NCI-H748 (cell line): ENCODE measurements around the gene TEC.
"Not testable (repeated sequence)": the region's sequence is repeated elsewhere in the genome, so short reads cannot be mapped to it uniquely, and the experiment has no call there.

Experiments used
- DNase-seq: peaks from one replicate; lab custom pipeline; 2025; ENCODE audit not compliant: unreplicated experiment; lab: John Stamatoyannopoulos, UW

The TEC gene

GRCh38 chr4:48243429-48243828 lies 26.2 kb downstream of the TEC start:
- no peak for DNase-seq

- DNase-seq, result no peak
Observed at GRCh38 chr4:48242511-48243195, 27.0 kb downstream of the TEC start.

DNA sequence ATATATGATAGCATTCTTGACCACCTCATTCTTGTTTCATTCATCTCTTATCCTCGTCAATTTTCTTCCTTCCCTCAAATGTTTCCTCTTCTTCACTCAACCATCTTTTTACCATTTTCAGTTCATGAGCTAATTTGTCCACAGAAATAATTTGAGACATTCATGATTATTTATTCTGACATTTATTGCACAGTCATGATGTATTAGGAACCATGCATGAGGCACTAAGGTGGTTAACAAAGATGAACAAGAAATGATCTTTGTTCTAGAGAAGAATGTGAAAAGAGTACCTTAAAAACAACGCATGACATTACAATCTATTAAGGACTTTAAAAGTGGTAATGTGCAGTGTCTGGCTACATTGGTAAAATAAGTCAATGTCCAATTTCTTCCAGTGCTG lies 27.9 kb downstream of the TEC start:
- no peak for DNase-seq

- no peak for DNase-seq
Observed at GRCh38 chr4:48237996-48238645, 31.5 kb downstream of the TEC start.

DNA sequence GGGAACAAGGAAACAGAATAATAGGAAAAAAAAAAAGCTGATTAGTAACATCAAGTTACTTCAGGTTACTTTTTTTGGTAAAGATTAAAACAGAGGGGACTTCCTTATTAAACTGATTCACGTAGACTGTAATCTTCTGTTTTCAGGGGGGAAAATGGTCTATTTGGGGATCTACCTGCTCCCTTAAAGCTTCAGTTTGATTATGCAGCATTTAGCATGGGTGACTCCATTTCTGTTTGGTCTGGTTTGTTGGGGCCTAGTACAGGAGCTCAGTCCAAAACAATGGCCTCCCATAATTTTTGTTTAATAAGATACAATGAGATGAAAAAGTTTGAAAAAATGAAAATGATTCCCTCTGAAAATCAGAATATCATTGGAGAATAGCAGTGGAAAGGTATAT lies 34.6 kb downstream of the TEC start:
- DNase-seq, result no peak

DNA sequence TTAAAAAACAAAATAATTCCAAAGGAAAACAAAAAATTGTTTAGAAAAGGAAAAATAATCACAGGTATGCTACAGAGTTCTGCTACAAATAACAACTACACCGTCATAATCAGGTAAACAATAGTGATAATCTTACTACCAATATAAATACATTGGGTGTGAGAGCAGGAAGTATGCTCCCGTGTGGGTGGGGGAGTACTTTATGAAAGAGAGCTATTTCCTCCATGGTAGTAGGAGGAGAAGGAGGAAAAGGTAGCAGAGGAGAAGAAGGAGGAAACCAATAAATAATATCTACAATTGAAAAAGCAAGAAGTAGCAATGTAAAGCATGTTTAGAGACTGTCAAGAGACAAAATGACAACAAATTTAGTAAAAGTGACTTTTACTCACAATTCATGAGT lies 35.1 kb downstream of the TEC start:
- no peak for DNase-seq

DNA sequence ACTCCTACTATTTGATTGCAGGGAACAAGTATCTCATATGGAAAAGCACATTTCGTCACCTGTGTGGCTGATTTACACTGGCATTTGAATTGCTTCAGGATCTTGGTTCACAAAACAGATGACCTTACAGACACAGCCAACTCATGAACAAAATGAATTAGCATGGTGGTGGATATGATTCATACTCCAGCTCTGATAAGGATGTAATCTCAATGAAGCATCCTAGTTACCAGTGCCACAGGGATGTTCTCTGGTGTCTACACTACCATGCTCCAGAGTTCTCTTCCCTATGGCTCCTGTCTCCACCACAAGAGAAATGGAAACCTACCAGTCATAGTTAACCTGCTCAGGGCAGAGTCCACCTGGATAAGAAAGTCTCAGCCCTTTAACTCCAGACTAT lies 40.7 kb downstream of the TEC start:
- no peak for DNase-seq

DNA sequence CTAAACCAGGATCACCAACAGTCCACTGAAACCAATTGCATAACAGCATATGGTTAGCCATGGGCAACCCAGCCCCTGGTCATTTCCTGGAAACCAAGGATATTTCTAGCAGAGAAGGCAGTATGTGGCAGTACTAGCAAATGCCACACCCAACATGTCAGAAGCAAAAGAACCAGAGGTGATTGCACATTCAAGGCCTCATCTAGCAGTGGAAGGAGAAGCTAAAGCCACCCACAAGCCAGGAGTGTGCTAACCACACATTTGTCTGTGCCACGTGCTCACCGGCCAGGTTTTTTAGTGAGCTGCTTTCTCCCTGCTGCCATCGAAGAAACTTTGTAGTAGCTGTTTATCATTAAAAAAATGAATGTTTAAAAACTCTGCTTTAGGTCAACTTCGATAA lies 42.0 kb downstream of the TEC start:
- DNase-seq, result no peak

DNA sequence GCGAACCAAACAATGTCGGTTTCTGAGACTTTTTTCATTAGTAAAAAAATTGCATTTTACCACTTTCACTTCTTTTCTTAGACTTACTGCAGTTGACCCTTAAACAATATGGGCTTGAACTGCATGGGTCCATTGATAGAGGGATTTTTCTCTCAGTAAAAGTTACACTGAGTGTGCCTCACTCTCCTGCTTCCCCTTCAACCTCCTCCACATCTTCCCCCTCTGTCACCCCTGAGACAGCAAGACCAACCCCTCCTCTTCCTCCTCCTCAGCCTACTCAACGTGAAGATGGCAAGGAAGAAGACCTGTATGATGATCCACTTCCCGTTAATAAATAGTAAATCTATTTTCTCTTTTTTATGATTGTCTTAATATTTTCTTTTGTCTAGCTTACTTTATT lies 43.4 kb downstream of the TEC start:
- no peak for DNase-seq

- DNase-seq, result no peak
Observed at GRCh38 chr4:48225368-48226141, 44.1 kb downstream of the TEC start.

DNA sequence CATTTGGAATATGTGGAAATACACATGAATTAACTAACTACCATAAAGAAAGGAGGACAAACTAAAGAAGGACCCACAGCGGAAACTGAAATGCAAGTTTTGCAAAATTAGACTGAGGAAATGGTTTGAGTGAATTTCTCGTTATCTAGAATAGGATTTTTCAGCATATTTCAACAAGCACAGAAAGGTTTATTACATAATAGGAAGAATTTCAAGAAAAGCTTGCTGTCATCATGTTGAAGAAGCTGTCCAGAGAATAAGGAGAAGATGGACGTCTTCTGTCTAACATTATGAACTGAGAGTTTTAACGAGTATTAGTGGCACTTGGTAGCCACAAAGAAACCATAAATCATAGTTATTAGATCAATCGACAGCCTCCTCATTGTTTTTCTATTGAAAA lies 45.0 kb downstream of the TEC start:
- no peak for DNase-seq

- DNase-seq, result no peak
Observed at GRCh38 chr4:48223633-48224295, 45.9 kb downstream of the TEC start.

DNA sequence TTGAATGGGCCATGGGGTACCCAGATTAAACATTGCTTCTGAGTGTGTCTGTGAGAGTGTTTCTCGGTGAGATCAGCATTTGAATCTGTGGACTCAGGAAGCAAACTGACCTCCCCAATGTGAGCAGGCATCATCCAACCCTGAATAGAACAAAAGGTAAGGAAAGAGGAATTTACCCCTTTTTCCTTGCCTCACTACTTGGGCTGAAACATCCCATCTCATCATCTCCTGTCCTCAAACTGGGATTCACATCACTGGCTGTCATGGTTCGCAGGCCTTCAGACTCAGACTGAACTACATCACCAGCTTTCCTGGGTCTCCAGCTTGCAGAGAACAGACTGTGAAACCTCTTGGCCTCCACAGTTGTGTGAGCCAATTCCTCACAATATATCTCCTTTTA lies 47.1 kb downstream of the TEC start:
- DNase-seq, result no peak

DNA sequence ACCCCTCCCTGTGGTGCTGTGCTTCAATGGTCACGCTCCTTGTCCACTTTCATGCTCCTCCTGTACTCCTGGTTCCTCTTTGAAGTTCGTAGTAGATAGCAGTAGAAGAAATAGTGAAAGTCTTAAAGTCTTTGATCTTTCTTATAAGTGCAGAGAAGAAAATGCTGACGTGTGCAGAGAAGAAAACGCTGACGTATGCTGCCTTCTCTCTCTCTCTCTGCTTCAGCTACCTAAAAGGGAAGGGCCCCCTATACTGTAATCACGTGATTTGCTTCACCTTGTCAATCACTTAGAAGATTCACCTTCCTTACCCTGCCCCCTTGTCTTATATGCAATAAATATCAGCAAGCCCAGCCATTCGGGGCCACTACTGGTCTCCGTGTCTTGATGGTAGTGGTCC lies 50.2 kb downstream of the TEC start:
- not testable (repeated sequence) for DNase-seq

GRCh38 chr4:48216563-48216962 lies 53.1 kb downstream of the TEC start:
- no peak for DNase-seq

- no peak for DNase-seq
Observed at GRCh38 chr4:48215977-48216376, 53.7 kb downstream of the TEC start.

GRCh38 chr4:48212165-48212564 lies 57.5 kb downstream of the TEC start:
- no peak for DNase-seq

GRCh38 chr4:48210966-48211328 lies 58.7 kb downstream of the TEC start:
- no peak for DNase-seq

- no peak for DNase-seq
Observed at GRCh38 chr4:48205626-48206025, 64.0 kb downstream of the TEC start.

DNA sequence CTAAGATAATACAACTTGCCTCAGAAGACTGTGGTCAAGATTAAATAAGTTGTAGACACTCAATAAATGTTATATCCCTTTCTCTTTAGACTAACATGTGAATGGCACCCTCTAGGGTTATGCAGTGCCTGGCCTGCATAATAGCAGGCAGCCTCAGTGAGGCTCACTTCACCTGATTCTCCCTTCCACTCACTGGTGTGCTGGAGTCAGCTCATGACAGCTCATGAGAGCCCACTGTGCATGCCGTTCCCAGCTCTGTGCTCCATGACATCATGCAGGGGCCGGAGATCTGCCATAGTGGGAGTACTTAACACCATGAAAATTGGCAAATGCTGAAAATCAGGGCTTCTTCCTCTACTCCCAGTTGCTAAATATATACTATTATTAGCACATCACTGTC lies 64.5 kb downstream of the TEC start:
- no peak for DNase-seq

DNA sequence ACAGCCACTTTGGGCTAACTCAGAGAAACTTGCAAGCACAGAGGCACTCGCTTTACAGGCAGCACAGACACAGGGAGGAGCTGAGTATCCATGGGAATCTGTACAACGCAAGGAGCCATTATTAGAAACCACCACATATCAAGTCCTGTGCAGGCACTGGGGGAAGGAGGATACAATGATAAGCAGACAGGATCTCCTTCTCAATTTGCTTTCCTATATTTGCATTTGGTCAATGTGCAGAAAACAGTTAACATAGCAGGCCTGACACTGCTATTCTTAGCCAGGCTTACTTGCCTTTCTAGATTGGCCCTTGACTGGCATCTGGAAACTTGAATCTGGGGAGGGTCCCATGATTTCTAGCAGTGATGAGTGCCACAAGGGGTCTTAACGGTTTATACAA lies 65.8 kb downstream of the TEC start:
- no peak for DNase-seq
